Measurements from ENCODE around the gene METRN. TPM values are rescaled to one million over a fixed set of nuclear protein-coding genes. Genes with fewer than 3 reads are reported as not detected.

Gene METRN
- total RNA-seq, 4 donors from 2014 or later, result 4.9 to 47.2 (median 35.2) TPM

DNA sequence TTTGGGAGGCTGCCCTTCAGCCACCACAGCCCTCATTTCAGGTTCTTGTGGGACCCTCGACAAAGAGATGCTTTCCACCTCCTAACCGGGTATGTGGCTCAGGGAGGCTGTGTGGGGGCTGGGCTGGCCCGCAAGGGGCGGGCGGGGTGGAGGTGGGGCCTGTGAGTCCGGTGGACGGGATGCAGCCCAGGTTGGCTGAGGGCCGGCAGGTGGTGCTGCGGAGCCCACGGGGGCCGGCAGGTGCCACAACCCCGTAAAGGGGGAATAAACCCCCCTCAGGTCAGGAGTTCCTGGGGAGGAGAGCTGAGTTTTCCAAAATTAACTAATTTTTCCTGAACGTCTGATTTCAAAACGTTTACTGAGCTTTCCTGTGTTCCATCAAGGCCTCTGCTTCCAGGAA, 30.8 kb downstream of the METRN start:
- intact Hi-C loops (cut with DNase I; ENCODE audit: low total_unique reads) (no loop called here), in situ Hi-C loops (cut with MboI; ENCODE audit: low pct_ligation_motif_present in 1 of 4, low pct_unique_long_range_greater_than_20kb in 1 of 4, low sequenced_read_pairs in 3 of 4) (no loop called here)
- no peaks in the 10 kb centered on the region for H3K9me3 ChIP-seq
- peaks cover 15% of the 10 kb centered on the region for H3K27me3 ChIP-seq
- TF ChIP-seq POLR2AphosphoS5 (IDR thresholded peaks at IDR 0.05) (no peak), POLR2A (IDR thresholded peaks at IDR 0.05) (no peak), EP300 (IDR thresholded peaks at IDR 0.05; ENCODE audit: low read depth) (no peak)
- TF ChIP-seq, protein P1, sequence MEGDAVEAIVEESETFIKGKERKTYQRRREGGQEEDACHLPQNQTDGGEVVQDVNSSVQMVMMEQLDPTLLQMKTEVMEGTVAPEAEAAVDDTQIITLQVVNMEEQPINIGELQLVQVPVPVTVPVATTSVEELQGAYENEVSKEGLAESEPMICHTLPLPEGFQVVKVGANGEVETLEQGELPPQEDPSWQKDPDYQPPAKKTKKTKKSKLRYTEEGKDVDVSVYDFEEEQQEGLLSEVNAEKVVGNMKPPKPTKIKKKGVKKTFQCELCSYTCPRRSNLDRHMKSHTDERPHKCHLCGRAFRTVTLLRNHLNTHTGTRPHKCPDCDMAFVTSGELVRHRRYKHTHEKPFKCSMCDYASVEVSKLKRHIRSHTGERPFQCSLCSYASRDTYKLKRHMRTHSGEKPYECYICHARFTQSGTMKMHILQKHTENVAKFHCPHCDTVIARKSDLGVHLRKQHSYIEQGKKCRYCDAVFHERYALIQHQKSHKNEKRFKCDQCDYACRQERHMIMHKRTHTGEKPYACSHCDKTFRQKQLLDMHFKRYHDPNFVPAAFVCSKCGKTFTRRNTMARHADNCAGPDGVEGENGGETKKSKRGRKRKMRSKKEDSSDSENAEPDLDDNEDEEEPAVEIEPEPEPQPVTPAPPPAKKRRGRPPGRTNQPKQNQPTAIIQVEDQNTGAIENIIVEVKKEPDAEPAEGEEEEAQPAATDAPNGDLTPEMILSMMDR (IDR thresholded peaks at IDR 0.05), result peak in 4 of 5 experiments; percentile 11 to 28 (median 20)
- no peak for DNase-seq
- H3K4me1 ChIP-seq, result peaks cover 0 to 8% (median 6%) of the 10 kb centered on the region in 4 donors
- 4% methylated on average over 14 of the region's 14 CpGs; no CpG with 5 or more reads in 1 of the 2 donors for WGBS, 2 donors (ENCODE audit: low coverage in 1 of 2)
- H3K4me3 ChIP-seq, result no peak overlapping the region
- no peak overlapping the region for H3K27ac ChIP-seq
- no peaks in the 10 kb centered on the region for H3K36me3 ChIP-seq

DNA sequence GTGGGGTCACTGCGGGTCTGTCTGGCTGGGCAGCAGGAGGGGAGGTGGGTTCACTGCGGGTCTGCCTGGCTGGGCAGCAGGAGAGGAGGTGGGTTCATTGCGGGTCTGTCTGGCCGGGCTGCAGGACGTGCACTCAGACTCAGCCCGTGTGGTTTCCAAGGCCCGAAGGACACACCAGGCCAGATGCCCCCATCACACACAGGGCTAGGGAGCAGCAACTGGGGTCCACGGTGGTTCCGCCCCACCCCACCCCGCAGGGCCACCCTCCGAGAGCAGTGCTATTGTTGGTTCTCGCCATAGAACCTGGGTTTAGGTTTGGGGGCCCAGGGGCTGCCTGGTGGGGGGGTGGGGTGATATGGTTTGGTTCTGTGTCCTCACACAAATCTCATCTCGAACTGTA, 31.7 kb downstream of the METRN start:
- TF ChIP-seq EP300 (IDR thresholded peaks at IDR 0.05; ENCODE audit: low read depth), result no peak
- no peak for TF ChIP-seq POLR2AphosphoS5 (IDR thresholded peaks at IDR 0.05)
- no peak for TF ChIP-seq POLR2A (IDR thresholded peaks at IDR 0.05)
- TF ChIP-seq, protein P1 (IDR thresholded peaks at IDR 0.05), result no peak
- intact Hi-C loops (cut with DNase I; ENCODE audit: low total_unique reads), result no loop called here
- H3K27me3 ChIP-seq, result peaks cover 24% of the 10 kb centered on the region
- no peak for DNase-seq
- H3K27ac ChIP-seq, result no peak overlapping the region
- in situ Hi-C loops (cut with MboI; ENCODE audit: low pct_ligation_motif_present in 1 of 4, low pct_unique_long_range_greater_than_20kb in 1 of 4, low sequenced_read_pairs in 3 of 4), result no loop called here
- no peak overlapping the region for H3K4me3 ChIP-seq
- WGBS, 2 donors (ENCODE audit: low coverage in 1 of 2), result 80% methylated on average over 11 of the region's 13 CpGs; no CpG with 5 or more reads in 1 of the 2 donors
- no peaks in the 10 kb centered on the region for H3K9me3 ChIP-seq
- H3K36me3 ChIP-seq, result no peaks in the 10 kb centered on the region
- H3K4me1 ChIP-seq, result peaks cover 0 to 2% (median 0%) of the 10 kb centered on the region in 4 donors

DNA sequence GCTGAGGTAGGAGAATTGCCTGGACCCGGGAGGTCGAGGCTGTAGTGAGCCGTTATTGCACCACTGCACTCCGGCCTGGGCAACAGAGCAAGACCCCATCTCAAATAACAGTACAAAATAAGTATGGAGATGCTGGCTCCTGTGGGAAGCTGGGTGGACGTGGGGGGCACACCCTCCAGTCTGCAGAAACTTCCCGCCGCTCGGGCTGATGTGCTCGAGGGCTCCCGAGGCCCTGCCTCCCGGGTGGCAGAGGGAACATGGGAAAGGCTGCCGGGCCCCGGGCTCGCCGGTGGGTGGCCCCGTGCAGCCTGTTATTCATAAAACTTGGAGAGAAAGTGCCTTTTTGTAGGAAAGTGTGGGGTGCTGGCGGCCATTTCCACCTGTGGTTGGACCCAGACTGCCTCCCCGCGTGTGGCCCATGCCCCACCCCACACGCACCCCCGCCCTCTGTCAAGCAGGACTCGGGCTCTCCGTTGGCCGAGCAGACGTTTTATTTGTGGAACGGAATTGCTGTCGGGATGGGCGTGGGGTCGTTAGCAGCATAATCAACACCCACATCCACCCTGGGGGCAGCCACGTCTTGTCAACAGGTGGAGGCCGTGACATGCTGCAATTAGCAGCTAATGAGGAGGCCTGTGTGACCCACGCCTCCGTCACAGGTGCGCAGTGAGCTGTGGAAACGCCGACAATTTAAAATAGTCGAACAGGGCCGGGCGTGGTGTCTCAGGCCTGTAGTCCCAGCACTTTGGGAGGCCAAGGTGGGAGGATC, 33.2 kb downstream of the METRN start:
- no peaks in the 10 kb centered on the region for H3K36me3 ChIP-seq
- H3K4me3 ChIP-seq, result no peak overlapping the region
- intact Hi-C loops (cut with DNase I; ENCODE audit: low total_unique reads), result no loop called here
- in situ Hi-C loops (cut with MboI; ENCODE audit: low pct_ligation_motif_present in 1 of 4, low pct_unique_long_range_greater_than_20kb in 1 of 4, low sequenced_read_pairs in 3 of 4), result no loop called here
- WGBS, 2 donors (ENCODE audit: low coverage in 1 of 2), result 78% methylated on average over 39 of the region's 39 CpGs; no CpG with 5 or more reads in 1 of the 2 donors
- no peaks in the 10 kb centered on the region for H3K9me3 ChIP-seq
- TF ChIP-seq EP300 (IDR thresholded peaks at IDR 0.05; ENCODE audit: low read depth) (no peak), POLR2AphosphoS5 (IDR thresholded peaks at IDR 0.05) (no peak), POLR2A (IDR thresholded peaks at IDR 0.05) (no peak)
- TF ChIP-seq, protein P1 (IDR thresholded peaks at IDR 0.05), result no peak
- peaks cover 39% of the 10 kb centered on the region for H3K27me3 ChIP-seq
- H3K27ac ChIP-seq, result no peak overlapping the region
- DNase-seq, result no peak
- H3K4me1 ChIP-seq, result no peaks in the 10 kb centered on the region

DNA sequence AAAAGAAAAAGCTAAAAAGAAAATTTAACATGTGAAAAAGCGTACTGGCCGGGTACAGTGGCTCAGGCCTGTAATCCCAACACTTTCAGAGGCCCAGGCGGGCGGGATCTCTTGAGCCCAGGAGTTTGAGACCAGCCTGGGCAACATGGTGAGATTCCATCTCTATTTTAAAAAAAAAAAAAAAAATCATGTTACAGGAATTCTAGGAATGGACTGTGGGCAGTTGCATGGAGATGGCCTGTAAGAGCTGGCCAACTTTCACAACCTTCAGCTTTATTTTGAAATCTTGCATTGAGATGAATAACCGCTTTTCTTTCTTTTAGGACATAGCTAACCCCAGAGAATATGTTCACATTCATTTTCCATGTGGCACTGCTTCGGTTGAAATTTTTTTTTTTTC, 34.1 kb downstream of the METRN start:
- H3K27me3 ChIP-seq, result peaks cover 44% of the 10 kb centered on the region
- intact Hi-C loops (cut with DNase I; ENCODE audit: low total_unique reads), result no loop called here
- no peaks in the 10 kb centered on the region for H3K9me3 ChIP-seq
- no peak for DNase-seq
- H3K36me3 ChIP-seq, result no peaks in the 10 kb centered on the region
- in situ Hi-C loops (cut with MboI; ENCODE audit: low pct_ligation_motif_present in 1 of 4, low pct_unique_long_range_greater_than_20kb in 1 of 4, low sequenced_read_pairs in 3 of 4), result no loop called here
- no peak overlapping the region for H3K27ac ChIP-seq
- TF ChIP-seq POLR2AphosphoS5 (IDR thresholded peaks at IDR 0.05), result no peak
- no peak for TF ChIP-seq EP300 (IDR thresholded peaks at IDR 0.05; ENCODE audit: low read depth)
- TF ChIP-seq, protein P1 (IDR thresholded peaks at IDR 0.05), result no peak
- TF ChIP-seq POLR2A (IDR thresholded peaks at IDR 0.05), result no peak
- WGBS, 2 donors (ENCODE audit: low coverage in 1 of 2), result 74% methylated on average over 4 to 6 of the region's 6 CpGs
- H3K4me1 ChIP-seq, result no peaks in the 10 kb centered on the region
- H3K4me3 ChIP-seq, result no peak overlapping the region

Measured in transverse colon (tissue), 4 donors.